WTC11 (cell line): ENCODE data around the gene FXYD5. TPM values are rescaled to one million over a fixed set of nuclear protein-coding genes. Genes with fewer than 3 reads are reported as not detected.

Source experiments
- ATAC-seq: fragments of 200-7000 bp; cut with Tn5 transposase; 2 replicates; pipeline ENCODE4 v1.10.0; 2021; ENCODE audit warnings: mild to moderate bottlenecking, moderate library complexity
- CTCF ChIA-PET: fragments of 300-600 bp; sonication (Branson Sonifier 250); formaldehyde crosslinking; loops from one replicate; lab custom pipeline; 2021; ENCODE audit warnings: antibody characterized with exemption; lab: Charles Lee
- POLR2A ChIA-PET: fragments of 350-600 bp; sonication (Branson Sonifier 250); formaldehyde crosslinking; loops from one replicate; lab custom pipeline; 2021; ENCODE audit warnings: antibody characterized with exemption; lab: Charles Lee
- DNase-seq: peaks from one replicate; pipeline ENCODE4 v3.0.0; 2021; ENCODE audit warnings: low spot score
- H3K27ac Mint-ChIP-seq: 2 replicates; pipeline ENCODE4 v1.8.0; 2021; ENCODE audit warnings: mixed read lengths
- H3K27me3 Mint-ChIP-seq: 2 replicates; pipeline ENCODE4 v1.8.0; 2021; ENCODE audit warnings: low read depth, mild to moderate bottlenecking, moderate library complexity, mixed read lengths
- H3K36me3 Mint-ChIP-seq: 2 replicates; pipeline ENCODE4 v1.8.0; 2021; ENCODE audit warnings: mixed read lengths
- H3K4me1 Mint-ChIP-seq: 2 replicates; pipeline ENCODE4 v1.8.0; 2022; ENCODE audit warnings: mixed read lengths
- H3K4me3 Mint-ChIP-seq: 2 replicates; pipeline ENCODE4 v1.8.0; 2021; ENCODE audit warnings: mild to moderate bottlenecking, moderate library complexity, mixed read lengths
- H3K9me3 Mint-ChIP-seq: 2 replicates; pipeline ENCODE4 v1.8.0; 2021; ENCODE audit warnings: mixed read lengths
- CREB1 ChIP-seq: sonication (generic); formaldehyde crosslinking; IDR thresholded peaks from 2 replicates; pipeline ENCODE4 v1.8.0; 2023; ENCODE audit warnings: mild to moderate bottlenecking, missing genetic modification reagents
- E2F1 ChIP-seq: sonication (generic); formaldehyde crosslinking; IDR thresholded peaks from 2 replicates; pipeline ENCODE4 v1.8.0; 2022; ENCODE audit warnings: mild to moderate bottlenecking, missing genetic modification reagents
- FOXJ3 ChIP-seq: sonication (generic); formaldehyde crosslinking; IDR thresholded peaks from 2 replicates; pipeline ENCODE4 v1.9.0; 2021; ENCODE audit warnings: missing genetic modification reagents, mild to moderate bottlenecking, borderline replicate concordance
- JUN ChIP-seq: sonication (generic); formaldehyde crosslinking; IDR thresholded peaks from 2 replicates; pipeline ENCODE4 v1.8.0; 2023; ENCODE audit warnings: mild to moderate bottlenecking, missing genetic modification reagents
- MAX ChIP-seq: sonication (generic); formaldehyde crosslinking; IDR thresholded peaks from 2 replicates; pipeline ENCODE4 v1.8.0; 2022; ENCODE audit warnings: mild to moderate bottlenecking, missing genetic modification reagents
- ZBTB21 ChIP-seq: sonication (generic); formaldehyde crosslinking; IDR thresholded peaks from 2 replicates; pipeline ENCODE4 v1.8.1; 2023; ENCODE audit warnings: mild to moderate bottlenecking, missing genetic modification reagents, borderline replicate concordance
- ZNF281 ChIP-seq: sonication (generic); formaldehyde crosslinking; IDR thresholded peaks from 2 replicates; pipeline ENCODE4 v1.8.0; 2023; ENCODE audit warnings: mild to moderate bottlenecking, missing genetic modification reagents
- ZNF423 ChIP-seq: fragments of 250-450 bp; sonication (Bioruptor Pico); IDR thresholded peaks from 2 replicates; pipeline ENCODE4 v2.1.2; 2022; ENCODE audit warnings: mild to moderate bottlenecking, moderate library complexity
- total RNA-seq: library from RNA; stranded (reverse); gene quantifications from 3 replicates; pipeline ENCODE4 v1.2.3, GENCODE V29; 2021

FXYD5 gene
- total RNA-seq, 1 experiment from 2014 or later, result 114 TPM

GRCh38 chr19:35120898-35121297, 33.6 kb upstream of the FXYD5 start (continued):
- TF ChIP-seq E2F1 (CRISPR knock-in tag), result no peak

- no peaks in the 10 kb centered on the region for H3K9me3 Mint-ChIP-seq
- ATAC-seq (no peak), DNase-seq (no peak)
- TF ChIP-seq FOXJ3 (CRISPR knock-in tag) (no peak), ZNF423 (CRISPR knock-in tag) (peak; percentile 16; the same call in 1 of the 2 replicates)
- H3K27ac Mint-ChIP-seq, result no peak overlapping the region
- ChIA-PET CTCF (interaction anchor here (0.8 to 5.8 kb wide), 5 partner anchors 8 to 78 kb away, joined by 3 to 46 read pairs (median 4); partner anchors contain the start of gene FXYD3), POLR2A (no interaction called here)
- H3K4me1 Mint-ChIP-seq, result peaks cover 35% of the 10 kb centered on the region
- H3K36me3 Mint-ChIP-seq, result no peaks in the 10 kb centered on the region
- H3K4me3 Mint-ChIP-seq, result no peak overlapping the region
- H3K27me3 Mint-ChIP-seq, result peaks cover 4% of the 10 kb centered on the region
Measured at GRCh38 chr19:35122687-35123551, 31.6 kb upstream of the FXYD5 start.

GRCh38 chr19:35123573-35123972, 31.0 kb upstream of the FXYD5 start:
- TF ChIP-seq ZNF281 (CRISPR knock-in tag), result no peak
- TF ChIP-seq ZBTB21 (CRISPR knock-in tag), result no peak
- TF ChIP-seq CREB1 (CRISPR knock-in tag), result no peak
- H3K27me3 Mint-ChIP-seq, result peaks cover 4% of the 10 kb centered on the region
- H3K9me3 Mint-ChIP-seq, result no peaks in the 10 kb centered on the region
- H3K36me3 Mint-ChIP-seq, result no peaks in the 10 kb centered on the region
- POLR2A ChIA-PET, result no interaction called here
- CTCF ChIA-PET, result interaction anchor here (0.8 to 5.8 kb wide), 8 partner anchors 8 to 79 kb away, joined by 3 to 46 read pairs (median 6); partner anchors contain the start of genes FXYD3 and LGI4
- DNase-seq, result no peak
- H3K4me1 Mint-ChIP-seq, result peaks cover 32% of the 10 kb centered on the region
- H3K4me3 Mint-ChIP-seq, result peak overlapping the region; percentile 40; the same call in 1 of the 2 replicates
- no peak for ATAC-seq
- H3K27ac Mint-ChIP-seq, result no peak overlapping the region

- Mint-ChIP-seq H3K27ac (peak overlapping the region; percentile 41; the same call in 1 of the 2 replicates), H3K4me1 (peaks cover 31% of the 10 kb centered on the region), H3K27me3 (peaks cover 4% of the 10 kb centered on the region), H3K9me3 (no peaks in the 10 kb centered on the region), H3K36me3 (no peaks in the 10 kb centered on the region), H3K4me3 (peak overlapping the region; percentile 40)
- DNase-seq (peak; percentile 75), ATAC-seq (peak; percentile 63)
- ChIA-PET CTCF (interaction anchor here (0.9 to 5.8 kb wide), 9 partner anchors 9 to 80 kb away, joined by 3 to 46 read pairs (median 5); partner anchors contain the start of genes FXYD3 and LGI4), POLR2A (interaction anchor here (0.6 kb wide), 1 partner anchor 18 kb away, joined by 3 read pairs; no protein-coding TSS in a partner anchor)
- TF ChIP-seq JUN (no peak), MAX (CRISPR knock-in tag) (peak; percentile 50; the same call in 1 of the 2 replicates)
Measured at GRCh38 chr19:35124098-35125060, 30.2 kb upstream of the FXYD5 start.
